B cell (primary cell): ENCODE results near the gene MAP3K6. TPM values are rescaled to one million over a fixed set of nuclear protein-coding genes. Genes with fewer than 3 reads are reported as not detected.
A peak's percentile ranks its signal among the peaks of the same experiment; 100 is the strongest.

Source experiments
- ATAC-seq: fragments of 200-7000 bp; cut with Tn5 transposase; one replicate; pipeline ENCODE4 v1.10.0; 2021; ENCODE audit warnings: low read depth, mild to moderate bottlenecking, moderate number of reproducible peaks, moderate library complexity
- CTCF ChIA-PET: fragments of 350-600 bp; sonication (Branson Sonifier 250); formaldehyde crosslinking; loops from one replicate; lab custom pipeline; 2021; ENCODE audit warnings: antibody characterized with exemption, inconsistent platforms; lab: Charles Lee
- POLR2A ChIA-PET: fragments of 350-600 bp; sonication (Branson Sonifier 250); formaldehyde crosslinking; loops from one replicate; lab custom pipeline; 2021; ENCODE audit warnings: antibody characterized with exemption; lab: Charles Lee
- DNase-seq: peaks from one replicate; pipeline ENCODE4 v3.0.0; 2013
- H2AFZ ChIP-seq: 2 replicates; pipeline ENCODE4 v1.6.1; 2012; ENCODE audit warnings: mild to moderate bottlenecking, low read depth, low read length; ENCODE audit not compliant: insufficient read depth, poor library complexity, severe bottlenecking
- H3K27ac ChIP-seq, 2 donors: 1 replicate in 1 of 2; 2 replicates in 1 of 2; pipeline ENCODE4 v1.5.1; 2012 to 2013; ENCODE audit warnings: low read length in 2 of 2, mild to moderate bottlenecking in 2 of 2, moderate library complexity in 1 of 2
- H3K27me3 ChIP-seq, 4 experiments: fragments of 200-600 bp in 1 of 4; sonication (generic) in 1 of 4; replicated peaks in 1 of 4; 1 replicate in 2 of 4; 2 replicates in 2 of 4; pipeline versions ENCODE4 v1.6.1 to v1.7.0; 2013 to 2016; ENCODE audit warnings: low read length in 3 of 4, mild to moderate bottlenecking in 2 of 4, mixed read lengths in 1 of 4, moderate library complexity in 1 of 4; ENCODE audit not compliant: insufficient read depth in 4 of 4, control insufficient read depth in 3 of 4; ENCODE audit errors: control extremely low read depth in 1 of 4
- H3K36me3 ChIP-seq, 2 experiments: replicated peaks in 1 of 2; 1 replicate in 1 of 2; 2 replicates in 1 of 2; pipeline versions ENCODE4 v1.6.1 to v1.7.1; 2013; ENCODE audit warnings: low read length in 1 of 2; ENCODE audit not compliant: insufficient read depth in 2 of 2, control insufficient read depth in 1 of 2; ENCODE audit errors: control extremely low read depth in 1 of 2, extremely low read depth in 1 of 2
- H3K4me1 ChIP-seq, 2 donors: fragments of 200-600 bp in 1 of 2; sonication (generic) in 1 of 2; 1 replicate in 1 of 2; 2 replicates in 1 of 2; pipeline versions ENCODE4 v1.5.1 to v1.6.1; 2013 to 2017; ENCODE audit warnings: low read length in 2 of 2; ENCODE audit not compliant: control insufficient read depth in 2 of 2, insufficient read depth in 2 of 2
- H3K4me2 ChIP-seq: replicated peaks from 2 replicates; pipeline ENCODE3; 2012; ENCODE audit warnings: mild to moderate bottlenecking, low read depth, low read length; ENCODE audit not compliant: poor library complexity, severe bottlenecking
- H3K4me3 ChIP-seq, 5 experiments: fragments of 200-600 bp in 1 of 5; sonication (generic) in 1 of 5; 1 replicate in 3 of 5; 2 replicates in 2 of 5; pipeline versions ENCODE4 v1.5.1 to v1.7.0; 2011 to 2016; ENCODE audit warnings: low read length in 4 of 5, mild to moderate bottlenecking in 4 of 5, low read depth in 2 of 5, control low read depth in 1 of 5, moderate library complexity in 1 of 5; ENCODE audit not compliant: insufficient read depth in 1 of 5; ENCODE audit errors: control extremely low read depth in 1 of 5, extremely low read depth in 1 of 5
- H3K79me2 ChIP-seq: fragments of 200-600 bp; sonication (generic); one replicate; pipeline ENCODE4 v1.6.0; 2016; ENCODE audit warnings: low read length; ENCODE audit not compliant: control insufficient read depth, insufficient read depth
- H3K9ac ChIP-seq: fragments of 200-600 bp; sonication (generic); 2 replicates; pipeline ENCODE4 v1.6.1; 2017; ENCODE audit warnings: mild to moderate bottlenecking, low read length, moderate library complexity
- H3K9me3 ChIP-seq, 3 donors: one replicate each; pipeline versions ENCODE4 v1.6.1 to v1.7.1; 2013; ENCODE audit warnings: low read length in 2 of 3; ENCODE audit not compliant: control insufficient read depth in 2 of 3, insufficient read depth in 1 of 3; ENCODE audit errors: control extremely low read depth in 1 of 3
- H4K20me1 ChIP-seq: 2 replicates; pipeline ENCODE4 v1.6.0; 2012; ENCODE audit warnings: mild to moderate bottlenecking, low read length; ENCODE audit not compliant: insufficient read depth, control insufficient read depth, poor library complexity, severe bottlenecking
- H3K27ac Mint-ChIP-seq: one replicate; pipeline ENCODE4 v1.8.0; 2021; ENCODE audit warnings: mixed read lengths
- H3K27me3 Mint-ChIP-seq: one replicate; pipeline ENCODE4 v1.8.0; 2021; ENCODE audit warnings: mixed read lengths
- H3K4me1 Mint-ChIP-seq: one replicate; pipeline ENCODE4 v1.8.0; 2021; ENCODE audit warnings: mixed read lengths
- H3K4me3 Mint-ChIP-seq: one replicate; pipeline ENCODE4 v1.8.0; 2021; ENCODE audit warnings: mixed read lengths
- H3K9me3 Mint-ChIP-seq: one replicate; pipeline ENCODE4 v1.8.0; 2022; ENCODE audit warnings: mixed read lengths; ENCODE audit not compliant: insufficient read depth
- EZH2 ChIP-seq: IDR thresholded peaks from 2 replicates; pipeline ENCODE4 v1.6.1; 2012; ENCODE audit warnings: borderline replicate concordance, low read depth, mild to moderate bottlenecking, moderate library complexity, low read length; ENCODE audit not compliant: insufficient read depth, poor library complexity, severe bottlenecking
- WGBS: methylation state at CpG from one replicate; pipeline ENCODE4 v1.1.5; 2013; ENCODE audit warnings: missing lambda C conversion rate; ENCODE audit not compliant: insufficient coverage; 5-methylcytosine and 5-hydroxymethylcytosine counted together
- intact Hi-C: fragments of 100-400 bp; cut with micrococcal nuclease; formaldehyde crosslinking; loops from one replicate; pipeline ENCODE4 v1.10.0; 2022
- polyA plus RNA-seq: library from polyadenylated mRNA; depleted of rRNA; stranded (reverse); fragments of >200 nt; gene quantifications from 2 replicates; pipeline ENCODE4 v1.2.3, GENCODE V29; 2012
- total RNA-seq, 2 donors: library from RNA; stranded (reverse); fragments of 120-200 nt in 1 of 2; gene quantifications; 1 replicate in 1 of 2; 2 replicates in 1 of 2; pipeline versions ENCODE4 v1.2.3 to v1.2.4, GENCODE V29; 2013 to 2022
- TF ChIP-seq, protein P1 (sequence below): fragments of 200-600 bp; IDR thresholded peaks from one replicate; pipeline ENCODE4 v1.8.0; 2022; ENCODE audit warnings: antibody characterized with exemption, mild to moderate bottlenecking

MAP3K6 gene
- total and polyA plus RNA-seq, 2 donors (not counting 1 experiment from before 2014, with no cell fraction given), result 9.4 to 11.0 TPM

DNA sequence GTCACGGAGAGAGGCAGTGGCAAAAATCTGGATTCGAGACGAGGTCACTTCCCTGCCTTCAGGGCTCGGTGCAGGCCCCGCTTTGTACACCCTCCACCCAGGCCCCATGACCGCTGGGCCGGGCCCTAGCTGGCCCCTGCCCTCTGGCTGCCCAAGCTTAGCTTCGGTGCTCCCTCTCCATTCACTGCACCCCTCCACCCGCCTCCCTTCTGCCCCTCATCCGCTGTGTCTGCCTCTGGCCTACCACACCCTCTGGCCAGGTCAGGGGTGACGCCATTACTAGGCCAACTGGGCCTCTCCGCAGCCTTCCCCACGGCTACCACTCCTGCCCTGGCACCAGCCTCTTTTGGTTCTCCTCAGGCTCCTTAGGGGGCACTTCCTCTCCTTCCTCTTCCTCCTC is 16.9 kb upstream of the MAP3K6 start:
- Histone ChIP-seq H3K27ac (no peak overlapping the region), H3K4me2 (peak overlapping the region; percentile 42), H2AFZ (no peak overlapping the region), H3K9me3 (peaks cover 0 to 4% (median 0%) of the 10 kb centered on the region in 3 donors), H3K4me1 (peaks cover 8 to 12% of the 10 kb centered on the region in 2 donors), H3K4me3 (no peak overlapping the region), H4K20me1 (no peaks in the 10 kb centered on the region), H3K27me3 (no peaks in the 10 kb centered on the region), H3K36me3 (no peaks in the 10 kb centered on the region), H3K9ac (no peak overlapping the region), H3K79me2 (no peaks in the 10 kb centered on the region)
- H3K27me3 Mint-ChIP-seq, result peaks cover 6% of the 10 kb centered on the region
- intact Hi-C loops, result no loop called here
- ChIA-PET POLR2A (interaction anchor here (0.7 to 1.3 kb wide), 2 partner anchors 14 to 19 kb away, joined by 4 to 6 read pairs; no protein-coding TSS in a partner anchor), CTCF (interaction anchor here (0.5 to 9.4 kb wide), 7 partner anchors 11 to 383 kb away, joined by 3 to 297 read pairs (median 16); partner anchors contain the start of gene MAP3K6)
- H3K27ac Mint-ChIP-seq, result no peak overlapping the region
- no peak for TF ChIP-seq EZH2
- TF ChIP-seq, protein P1, sequence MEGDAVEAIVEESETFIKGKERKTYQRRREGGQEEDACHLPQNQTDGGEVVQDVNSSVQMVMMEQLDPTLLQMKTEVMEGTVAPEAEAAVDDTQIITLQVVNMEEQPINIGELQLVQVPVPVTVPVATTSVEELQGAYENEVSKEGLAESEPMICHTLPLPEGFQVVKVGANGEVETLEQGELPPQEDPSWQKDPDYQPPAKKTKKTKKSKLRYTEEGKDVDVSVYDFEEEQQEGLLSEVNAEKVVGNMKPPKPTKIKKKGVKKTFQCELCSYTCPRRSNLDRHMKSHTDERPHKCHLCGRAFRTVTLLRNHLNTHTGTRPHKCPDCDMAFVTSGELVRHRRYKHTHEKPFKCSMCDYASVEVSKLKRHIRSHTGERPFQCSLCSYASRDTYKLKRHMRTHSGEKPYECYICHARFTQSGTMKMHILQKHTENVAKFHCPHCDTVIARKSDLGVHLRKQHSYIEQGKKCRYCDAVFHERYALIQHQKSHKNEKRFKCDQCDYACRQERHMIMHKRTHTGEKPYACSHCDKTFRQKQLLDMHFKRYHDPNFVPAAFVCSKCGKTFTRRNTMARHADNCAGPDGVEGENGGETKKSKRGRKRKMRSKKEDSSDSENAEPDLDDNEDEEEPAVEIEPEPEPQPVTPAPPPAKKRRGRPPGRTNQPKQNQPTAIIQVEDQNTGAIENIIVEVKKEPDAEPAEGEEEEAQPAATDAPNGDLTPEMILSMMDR, result no peak
- WGBS, result 92% methylated on average over 13 of the region's 13 CpGs
- ATAC-seq, result no peak
- no peak overlapping the region for H3K4me3 Mint-ChIP-seq
- no peak for DNase-seq
- peaks cover 12% of the 10 kb centered on the region for H3K4me1 Mint-ChIP-seq
- H3K9me3 Mint-ChIP-seq, result no peaks in the 10 kb centered on the region

DNA sequence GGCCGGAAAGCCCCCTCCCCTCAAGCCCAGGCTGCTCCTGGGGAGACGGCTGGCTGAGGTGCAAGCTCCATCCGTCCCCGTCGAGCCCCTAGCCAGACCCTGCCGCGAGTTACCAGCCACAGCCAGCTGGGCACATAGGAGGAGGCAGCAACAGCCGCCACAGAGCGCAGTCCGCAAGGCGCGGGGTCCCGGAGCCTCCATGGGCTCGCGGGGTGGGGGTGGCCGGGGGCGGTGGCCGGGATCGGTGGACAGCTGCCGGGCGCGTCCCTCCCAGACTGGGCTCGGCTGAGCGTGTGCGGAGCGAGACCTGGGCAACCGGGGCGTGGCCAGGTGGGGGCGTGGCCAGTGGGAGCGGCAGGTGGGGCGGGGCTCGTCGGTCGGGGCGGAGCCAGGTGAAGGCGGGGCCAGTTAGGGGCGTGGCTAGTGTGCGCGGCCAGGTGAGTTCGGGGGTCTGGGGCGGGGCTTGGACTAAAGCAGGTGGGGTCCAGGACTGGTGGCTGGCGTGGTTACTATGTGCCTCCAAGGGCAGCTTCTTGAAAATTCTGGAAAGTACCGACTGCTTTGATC is 16.4 kb upstream of the MAP3K6 start, which contains the start of gene CD164L2:
Gene CD164L2, minus strand, starts transcription at position 295 of the 567 bp plus-strand sequence. Its CDS starts 94 bp downstream, at position 201.
- POLR2A ChIA-PET, result interaction anchor here (0.5 to 1.3 kb wide), 2 partner anchors 18 to 156 kb away, joined by 4 to 5 read pairs; no protein-coding TSS in a partner anchor
- no peak within 1 kb of the TSS for H3K4me3 Mint-ChIP-seq
- peaks cover 0 to 4% (median 0%) of the 10 kb centered on the region in 3 donors for H3K9me3 ChIP-seq
- peak within 1 kb of the TSS; percentile 42 for H3K4me2 ChIP-seq
- peaks cover 4% of the 10 kb centered on the region for H3K27me3 Mint-ChIP-seq
- intact Hi-C loops, result no loop called here
- H3K36me3 ChIP-seq, result no peaks in the 10 kb centered on the region
- H3K27ac Mint-ChIP-seq, result no peak within 1 kb of the TSS
- TF ChIP-seq, protein P1, result no peak
- TF ChIP-seq EZH2, result no peak
- WGBS, result 31% methylated on average over 43 of the region's 43 CpGs
- CTCF ChIA-PET, result interaction anchor here (0.5 to 9.4 kb wide), 12 partner anchors 12 to 384 kb away, joined by 3 to 135 read pairs (median 4); partner anchors contain the start of gene MAP3K6
- peaks cover 8 to 12% of the 10 kb centered on the region in 2 donors for H3K4me1 ChIP-seq
- H3K9me3 Mint-ChIP-seq, result no peaks in the 10 kb centered on the region
- peaks cover 8% of the 10 kb centered on the region for H3K4me1 Mint-ChIP-seq
- H4K20me1 ChIP-seq, result no peaks in the 10 kb centered on the region
- H3K9ac ChIP-seq, result no peak within 1 kb of the TSS
- no peak within 1 kb of the TSS for H3K27ac ChIP-seq
- no peak within 1 kb of the TSS for H2AFZ ChIP-seq
- no peaks in the 10 kb centered on the region for H3K79me2 ChIP-seq
- H3K27me3 ChIP-seq, result no peaks in the 10 kb centered on the region
- H3K4me3 ChIP-seq, result no peak within 1 kb of the TSS
- ATAC-seq (peak; percentile 72), DNase-seq (no peak)
